ENCODE data around the gene DYNLRB1.

- TF ChIP-seq PURB (CRISPR knock-in tag; IDR thresholded peaks at IDR 0.05; ENCODE audit: low read depth) (no peak), TAF15 (IDR thresholded peaks at IDR 0.05; ENCODE audit: low read depth, low read length) (no peak), RCOR1 (IDR thresholded peaks at IDR 0.05; ENCODE audit: borderline replicate concordance in 1 of 2, low read depth in 2 of 2, low read length in 2 of 2) (no peak), USF2 (CRISPR knock-in tag; IDR thresholded peaks at IDR 0.05) (no peak), HOMEZ (CRISPR knock-in tag; IDR thresholded peaks at IDR 0.05) (no peak), ZFP36 (IDR thresholded peaks at IDR 0.05; ENCODE audit: low read depth, low read length, partially characterized antibody) (no peak), POLR2AphosphoS5 (IDR thresholded peaks at IDR 0.05; ENCODE audit: control insufficient read depth, insufficient read depth, low read depth, low read length) (no peak), KAT8 (IDR thresholded peaks at IDR 0.05; ENCODE audit: low read depth) (no peak), CBX8 (IDR thresholded peaks at IDR 0.05; ENCODE audit: borderline replicate concordance, extremely low read depth, low read depth, low read length, poor library complexity, severe bottlenecking) (no peak), ZFP30 (CRISPR knock-in tag; IDR thresholded peaks at IDR 0.05; ENCODE audit: borderline replicate concordance) (no peak)
- TF ChIP-seq, protein P1, sequence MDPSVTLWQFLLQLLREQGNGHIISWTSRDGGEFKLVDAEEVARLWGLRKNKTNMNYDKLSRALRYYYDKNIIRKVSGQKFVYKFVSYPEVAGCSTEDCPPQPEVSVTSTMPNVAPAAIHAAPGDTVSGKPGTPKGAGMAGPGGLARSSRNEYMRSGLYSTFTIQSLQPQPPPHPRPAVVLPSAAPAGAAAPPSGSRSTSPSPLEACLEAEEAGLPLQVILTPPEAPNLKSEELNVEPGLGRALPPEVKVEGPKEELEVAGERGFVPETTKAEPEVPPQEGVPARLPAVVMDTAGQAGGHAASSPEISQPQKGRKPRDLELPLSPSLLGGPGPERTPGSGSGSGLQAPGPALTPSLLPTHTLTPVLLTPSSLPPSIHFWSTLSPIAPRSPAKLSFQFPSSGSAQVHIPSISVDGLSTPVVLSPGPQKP (CRISPR knock-in tag; IDR thresholded peaks at IDR 0.05) = no peak
Observed at GRCh38 chr20:34510575-34510974, 5.6 kb upstream of the DYNLRB1 start.

Measured in K562 (cell line).